Activated CD4-positive, alpha-beta T cell treated with anti-CD3 and anti-CD28 coated beads, Interleukin-2, Interleukin-4, amounts not matched to agents 100 ng/mL and 50 ng/mL, durations not matched to agents 16 hours and 8 hours (primary cell): ENCODE measurements around the gene PIP5KL1.
"Not testable (repeated sequence)": the region's sequence is repeated elsewhere in the genome, so short reads cannot be mapped to it uniquely, and the experiment has no call there.

Experiments
- DNase-seq: peaks from one replicate; pipeline ENCODE4 v3.0.0-alpha.2; 2020; ENCODE audit warnings: low spot score

PIP5KL1 gene

DNA sequence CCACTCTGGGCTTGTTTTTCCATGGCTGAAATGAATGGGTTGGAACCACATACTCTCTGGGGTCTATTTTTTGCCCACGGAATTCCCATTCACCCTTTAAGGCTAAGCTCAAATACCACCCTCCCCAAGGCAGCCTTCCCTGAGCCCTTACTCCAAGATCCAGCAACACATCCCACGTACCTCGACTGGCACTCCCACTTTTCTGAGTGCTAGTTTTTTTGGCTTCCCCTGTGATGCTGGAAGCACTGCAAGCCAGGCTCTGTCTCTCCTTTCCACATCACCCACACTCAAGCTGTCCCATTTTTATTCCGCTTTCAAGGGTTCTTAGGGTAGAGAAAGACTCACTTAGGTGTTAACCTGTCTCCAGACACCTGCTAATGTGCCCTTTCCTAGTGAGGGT is 37.2 kb downstream of the PIP5KL1 start:
- DNase-seq, result no peak

GRCh38 chr9:127892831-127893230 is 37.7 kb downstream of the PIP5KL1 start:
- DNase-seq, result no peak

DNA sequence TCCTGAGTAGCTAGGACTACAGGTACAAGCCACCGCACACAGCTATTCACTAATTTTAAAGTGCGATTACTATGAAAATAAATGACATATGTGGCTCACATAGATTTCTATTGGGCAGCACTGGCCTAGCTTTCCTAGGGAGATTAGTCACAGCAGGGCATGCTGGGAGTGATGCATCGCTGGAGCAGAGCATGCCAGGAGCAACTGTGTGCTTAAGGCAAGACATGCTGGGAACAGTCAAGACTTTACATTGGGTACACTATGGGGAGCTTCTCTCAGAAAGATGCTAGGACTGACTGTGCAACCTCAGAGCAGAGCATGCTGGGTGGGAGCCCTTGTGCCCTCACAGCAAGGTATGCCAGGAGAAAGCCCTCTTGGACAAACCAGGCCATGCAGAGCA is 40.5 kb downstream of the PIP5KL1 start:
- DNase-seq, result no peak

- no peak for DNase-seq
Observed at GRCh38 chr9:127887792-127888191, 42.8 kb downstream of the PIP5KL1 start.

DNA sequence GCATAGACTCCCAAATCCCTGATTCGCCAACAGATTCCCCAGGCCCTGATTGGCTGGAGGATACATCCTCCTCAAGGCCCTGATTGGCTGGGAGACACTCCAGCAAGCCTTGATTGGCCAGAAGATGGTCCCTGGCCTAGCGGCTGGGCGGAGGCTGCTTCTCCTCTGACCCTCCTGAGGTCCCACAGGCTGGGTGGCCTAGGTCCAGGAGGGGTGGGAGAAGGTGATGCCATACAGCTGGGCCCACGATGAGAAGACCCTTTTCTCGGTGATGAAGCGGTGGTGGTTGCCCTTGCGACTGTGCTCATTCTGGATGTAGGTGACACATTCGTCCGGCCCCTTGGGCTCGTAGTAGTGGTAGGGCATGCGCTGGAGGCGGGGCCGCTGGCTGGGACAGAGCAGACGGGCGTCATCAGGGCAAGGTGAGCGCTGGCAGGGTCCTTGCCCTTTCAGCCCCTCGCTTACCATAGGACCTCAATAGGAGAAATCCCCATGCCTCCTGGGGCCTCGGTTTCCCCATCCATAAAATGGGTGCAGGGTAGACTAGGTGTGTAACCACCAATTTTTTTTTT is 44.1 kb downstream of the PIP5KL1 start:
- DNase-seq, result no peak

DNA sequence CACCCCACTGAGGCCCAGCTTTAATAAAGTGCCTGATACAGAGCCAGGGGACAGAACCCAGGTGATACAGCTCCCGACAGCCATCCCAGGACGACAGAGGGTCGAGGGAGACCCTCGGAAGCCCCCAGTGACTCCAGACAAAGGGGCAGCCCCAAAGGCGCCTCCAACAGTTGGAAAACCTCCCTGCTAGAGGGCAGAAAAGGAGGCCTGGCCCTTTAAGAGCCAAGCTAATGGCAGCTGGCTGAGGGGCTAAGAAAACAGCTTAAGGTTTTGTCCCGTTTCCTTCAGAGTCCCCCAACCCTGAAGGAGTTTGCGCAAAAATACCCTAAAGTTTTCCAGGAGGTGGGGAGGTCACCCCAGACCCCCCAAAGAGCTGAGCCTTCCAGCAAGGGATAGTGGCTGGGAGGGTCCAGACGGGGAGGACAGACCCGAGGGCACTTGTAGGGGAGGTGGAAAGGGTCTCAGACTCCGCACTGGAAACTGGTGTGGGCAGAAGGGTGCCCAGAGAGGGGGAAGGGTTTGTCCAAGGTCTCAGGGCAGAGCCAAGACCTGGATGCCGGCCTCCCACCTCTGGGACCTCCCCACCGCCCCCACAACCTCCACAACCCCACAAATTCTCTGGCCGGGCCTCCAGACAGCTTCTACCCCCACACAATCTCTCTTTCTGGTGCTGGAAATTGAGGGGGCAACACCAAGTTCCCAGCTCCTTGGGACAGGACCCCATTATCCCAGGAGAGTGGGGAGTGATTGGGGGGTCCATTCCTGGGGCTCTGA is 44.9 kb downstream of the PIP5KL1 start:
- DNase-seq, result no peak

DNA sequence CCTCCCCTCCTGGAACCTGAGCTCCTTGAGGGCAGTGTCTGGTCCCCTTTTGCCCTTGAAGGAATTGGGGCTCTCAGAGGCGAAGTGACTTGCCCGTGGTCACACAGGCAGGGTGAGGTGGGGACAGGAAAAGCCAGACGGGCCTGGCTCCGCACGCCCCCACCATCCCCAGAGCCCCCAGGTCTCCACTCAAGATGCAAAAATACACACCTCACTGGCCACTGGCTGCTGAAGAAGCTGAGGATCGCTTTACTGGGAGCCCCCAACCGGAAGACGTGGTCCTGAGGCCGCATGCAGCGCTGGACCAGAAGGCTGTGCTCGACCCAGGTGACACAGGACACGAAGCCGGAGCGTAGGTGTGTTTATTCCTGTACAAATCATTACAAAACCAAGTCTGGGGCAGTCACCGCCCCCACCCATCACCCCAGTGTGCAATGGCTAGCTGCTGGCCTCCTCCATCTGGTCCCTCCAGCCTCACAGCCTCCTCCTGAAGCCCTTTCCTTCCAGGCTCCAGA is 45.5 kb downstream of the PIP5KL1 start:
- no peak for DNase-seq

DNA sequence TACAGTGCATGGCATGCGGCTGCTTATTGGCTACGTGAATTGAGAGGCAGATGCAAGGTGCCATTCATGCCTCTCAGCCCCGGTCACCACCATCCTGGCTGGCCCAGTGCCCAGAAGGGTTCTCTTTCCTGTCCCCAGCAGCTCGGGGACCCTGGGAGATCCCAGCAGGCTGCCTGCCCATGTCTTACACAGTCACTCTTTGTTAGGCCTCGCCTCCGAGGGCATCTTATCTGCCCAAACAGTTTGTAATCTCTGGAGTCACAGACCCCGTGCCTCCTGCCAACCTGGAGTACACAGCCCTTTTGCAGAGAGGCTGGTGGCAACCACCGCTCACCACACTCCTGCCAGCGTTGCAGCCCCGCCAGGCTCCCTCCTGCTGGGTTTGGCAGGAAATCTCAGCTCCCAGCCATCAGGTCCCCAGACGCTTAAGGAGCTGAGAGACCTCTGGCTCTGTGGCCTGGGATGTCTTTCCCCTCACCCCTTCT is 46.1 kb downstream of the PIP5KL1 start:
- no peak for DNase-seq

GRCh38 chr9:127883959-127884358 is 46.6 kb downstream of the PIP5KL1 start:
- DNase-seq, result no peak

GRCh38 chr9:127881715-127882114 is 48.9 kb downstream of the PIP5KL1 start:
- DNase-seq, result not testable (repeated sequence)

DNA sequence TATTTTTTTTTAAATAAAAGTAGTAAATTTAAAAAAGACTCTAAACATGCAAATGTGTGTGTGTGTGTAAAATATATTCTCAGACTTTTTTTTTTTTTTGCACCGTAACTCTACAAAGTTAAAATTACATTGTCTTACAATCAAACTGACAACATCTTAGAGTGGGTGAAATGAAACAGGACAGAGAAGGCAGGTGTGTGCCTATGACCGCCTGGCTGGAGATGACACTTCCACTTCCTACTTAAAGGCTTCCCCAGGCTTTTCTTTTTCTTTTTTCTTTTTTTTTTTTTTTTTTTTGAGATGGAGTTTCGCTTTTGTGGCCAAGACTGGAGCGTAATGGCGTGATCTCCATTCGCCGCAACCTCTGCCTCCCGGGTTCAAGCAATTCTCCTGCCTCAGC is 50.4 kb downstream of the PIP5KL1 start:
- no peak for DNase-seq

GRCh38 chr9:127878652-127879390 is 51.8 kb downstream of the PIP5KL1 start:
- no peak for DNase-seq

- DNase-seq, result no peak
Observed at GRCh38 chr9:127878001-127878651, 52.5 kb downstream of the PIP5KL1 start.

- no peak for DNase-seq
Observed at GRCh38 chr9:127877566-127877998, 53.0 kb downstream of the PIP5KL1 start, which contains the start of gene AK1. TSS of gene AK1 (minus strand) at chr9:127877675. CDS start at chr9:127874617, 3,058 bp downstream.

- no peak for DNase-seq
Observed at GRCh38 chr9:127876764-127877562, 53.6 kb downstream of the PIP5KL1 start.

DNA sequence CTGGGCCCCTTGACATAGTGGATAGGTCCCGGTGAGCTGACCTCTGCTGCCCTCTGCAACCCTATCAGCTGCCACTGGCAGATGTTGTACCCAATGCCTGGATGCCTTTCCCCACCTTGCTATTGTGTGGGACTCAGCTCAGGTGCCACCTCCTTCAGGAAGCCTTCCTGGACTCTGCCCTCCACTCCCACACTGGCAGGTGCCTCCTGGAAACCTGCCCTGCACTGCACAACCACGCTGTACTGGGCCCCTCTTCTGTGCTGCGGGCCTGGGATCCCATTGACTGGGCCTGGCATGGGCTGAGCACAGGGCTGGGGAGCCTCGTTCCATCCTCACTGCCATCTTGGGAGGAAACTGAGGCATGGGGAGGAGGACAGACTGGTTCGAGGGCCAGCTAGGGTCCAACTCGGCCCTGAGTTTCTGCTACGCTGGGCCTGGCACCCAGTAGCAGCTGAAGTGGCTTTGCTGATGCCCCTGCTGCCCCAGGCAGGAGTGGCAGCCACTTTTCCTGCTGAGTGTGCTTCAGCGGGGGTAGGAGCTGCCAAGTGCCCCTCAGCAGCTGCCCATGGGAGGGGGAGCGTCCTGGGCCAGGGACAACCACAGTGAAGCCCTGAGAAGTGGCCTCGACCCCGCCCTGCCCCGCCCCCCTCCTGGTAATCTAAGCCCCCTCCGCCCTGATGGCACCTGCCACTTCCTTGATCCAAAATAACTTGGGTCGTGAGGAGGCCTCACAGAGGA is 54.4 kb downstream of the PIP5KL1 start:
- DNase-seq, result no peak

DNA sequence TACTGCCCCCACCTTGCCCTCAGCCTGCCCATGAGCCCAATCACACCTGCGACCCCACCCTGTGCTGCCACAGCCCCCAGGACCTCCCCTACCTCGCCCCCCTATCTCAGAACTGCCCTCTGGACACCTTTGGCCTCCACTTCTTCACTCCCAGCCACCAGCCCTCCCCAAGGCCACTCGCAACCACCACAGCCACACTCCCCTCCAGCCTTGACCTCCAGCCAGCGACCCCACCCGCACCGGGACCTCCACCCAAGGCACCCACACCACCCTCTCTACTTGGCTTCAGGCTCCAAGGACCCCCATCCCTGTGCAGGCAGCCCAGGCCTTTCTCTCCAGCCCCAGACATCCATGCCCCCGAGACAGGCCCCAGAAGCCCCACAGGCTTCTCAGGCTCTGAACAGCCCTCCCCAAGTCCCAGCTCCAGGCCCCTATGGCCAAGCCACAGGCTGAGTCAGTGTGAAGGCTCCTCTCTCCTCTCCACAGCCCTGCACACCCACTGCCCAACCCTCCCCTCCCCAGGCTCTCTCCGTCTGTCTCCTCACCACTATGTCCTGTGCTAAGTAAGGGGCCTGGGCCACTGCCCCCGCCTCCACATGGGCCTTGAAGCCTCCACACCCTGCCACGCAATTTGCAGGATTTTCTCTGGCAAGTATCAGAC is 55.1 kb downstream of the PIP5KL1 start:
- no peak for DNase-seq

- DNase-seq, result no peak
Observed at GRCh38 chr9:127874301-127875221, 56.0 kb downstream of the PIP5KL1 start.

DNA sequence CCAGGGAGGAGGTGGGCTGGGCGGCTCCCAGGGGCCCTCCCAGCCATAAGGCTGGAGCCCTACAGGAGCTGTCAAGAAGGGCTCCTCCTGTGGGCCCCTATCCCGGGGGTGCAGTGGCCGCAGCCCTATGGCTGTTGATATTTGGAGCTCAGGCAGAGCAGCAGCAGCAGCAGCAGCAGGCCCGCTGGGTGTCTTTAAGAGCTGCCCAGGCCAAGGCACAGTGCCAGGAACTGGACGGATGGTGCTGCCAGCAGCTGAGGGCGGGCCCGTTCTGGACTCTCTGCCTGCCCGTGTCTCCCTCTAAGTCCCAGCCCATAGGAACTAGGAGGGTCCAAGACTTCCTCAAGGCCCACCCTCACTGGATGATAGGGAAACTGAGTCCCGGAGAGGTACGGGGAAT is 56.7 kb downstream of the PIP5KL1 start:
- DNase-seq, result no peak
